ENCODE results near the gene PTPRG.

The PTPRG gene

DNA sequence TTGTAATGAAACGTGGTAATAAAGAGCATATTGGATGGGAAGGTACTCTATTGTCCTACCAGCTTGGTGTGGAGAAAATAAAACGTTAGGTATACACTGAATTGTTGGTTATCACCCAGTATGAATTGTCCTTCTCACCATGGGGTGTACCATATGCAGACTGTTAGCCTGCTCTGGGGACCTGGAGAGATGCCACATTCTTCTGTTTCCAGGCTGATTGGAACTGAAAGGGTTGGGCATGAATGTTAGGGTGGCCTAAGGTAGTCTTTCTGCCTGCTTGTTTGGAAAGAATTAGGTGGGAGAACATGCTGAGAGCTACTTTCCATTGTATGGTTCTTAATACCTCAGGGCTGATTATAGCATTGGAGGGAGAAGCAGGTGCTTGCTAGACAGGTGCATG, 340.6 kb downstream of the PTPRG start:
- no peak for DNase-seq (ENCODE audit: low read depth)
- TF ChIP-seq, protein P1, sequence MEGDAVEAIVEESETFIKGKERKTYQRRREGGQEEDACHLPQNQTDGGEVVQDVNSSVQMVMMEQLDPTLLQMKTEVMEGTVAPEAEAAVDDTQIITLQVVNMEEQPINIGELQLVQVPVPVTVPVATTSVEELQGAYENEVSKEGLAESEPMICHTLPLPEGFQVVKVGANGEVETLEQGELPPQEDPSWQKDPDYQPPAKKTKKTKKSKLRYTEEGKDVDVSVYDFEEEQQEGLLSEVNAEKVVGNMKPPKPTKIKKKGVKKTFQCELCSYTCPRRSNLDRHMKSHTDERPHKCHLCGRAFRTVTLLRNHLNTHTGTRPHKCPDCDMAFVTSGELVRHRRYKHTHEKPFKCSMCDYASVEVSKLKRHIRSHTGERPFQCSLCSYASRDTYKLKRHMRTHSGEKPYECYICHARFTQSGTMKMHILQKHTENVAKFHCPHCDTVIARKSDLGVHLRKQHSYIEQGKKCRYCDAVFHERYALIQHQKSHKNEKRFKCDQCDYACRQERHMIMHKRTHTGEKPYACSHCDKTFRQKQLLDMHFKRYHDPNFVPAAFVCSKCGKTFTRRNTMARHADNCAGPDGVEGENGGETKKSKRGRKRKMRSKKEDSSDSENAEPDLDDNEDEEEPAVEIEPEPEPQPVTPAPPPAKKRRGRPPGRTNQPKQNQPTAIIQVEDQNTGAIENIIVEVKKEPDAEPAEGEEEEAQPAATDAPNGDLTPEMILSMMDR (IDR thresholded peaks at IDR 0.05; ENCODE audit: insufficient read depth, low read depth, low read length, missing control alignments) = no peak
- H3K4me3 ChIP-seq (ENCODE audit: low read length) = no peak overlapping the region

DNA sequence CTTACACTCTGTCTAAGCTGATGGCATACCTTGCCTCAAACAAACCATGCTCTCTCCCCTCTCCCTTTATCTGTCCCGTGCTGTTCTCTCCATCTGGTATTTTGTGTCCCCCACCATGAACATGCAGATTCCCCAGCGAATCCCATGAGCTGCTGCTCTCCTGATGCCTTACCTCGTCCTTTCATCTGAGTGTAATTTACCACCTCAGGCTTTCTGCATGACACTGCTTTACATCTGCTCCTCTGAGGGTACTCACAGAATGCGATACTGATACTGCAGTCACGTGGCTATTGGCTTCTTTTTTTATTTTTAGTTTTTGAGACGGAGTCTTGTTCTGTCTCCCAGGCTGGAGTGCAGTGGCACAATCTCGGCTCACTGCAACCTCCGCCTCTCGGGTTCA, 341.7 kb downstream of the PTPRG start:
- no peak for DNase-seq (ENCODE audit: low read depth)
- TF ChIP-seq, protein P1 (IDR thresholded peaks at IDR 0.05; ENCODE audit: insufficient read depth, low read depth, low read length, missing control alignments) = no peak

DNA sequence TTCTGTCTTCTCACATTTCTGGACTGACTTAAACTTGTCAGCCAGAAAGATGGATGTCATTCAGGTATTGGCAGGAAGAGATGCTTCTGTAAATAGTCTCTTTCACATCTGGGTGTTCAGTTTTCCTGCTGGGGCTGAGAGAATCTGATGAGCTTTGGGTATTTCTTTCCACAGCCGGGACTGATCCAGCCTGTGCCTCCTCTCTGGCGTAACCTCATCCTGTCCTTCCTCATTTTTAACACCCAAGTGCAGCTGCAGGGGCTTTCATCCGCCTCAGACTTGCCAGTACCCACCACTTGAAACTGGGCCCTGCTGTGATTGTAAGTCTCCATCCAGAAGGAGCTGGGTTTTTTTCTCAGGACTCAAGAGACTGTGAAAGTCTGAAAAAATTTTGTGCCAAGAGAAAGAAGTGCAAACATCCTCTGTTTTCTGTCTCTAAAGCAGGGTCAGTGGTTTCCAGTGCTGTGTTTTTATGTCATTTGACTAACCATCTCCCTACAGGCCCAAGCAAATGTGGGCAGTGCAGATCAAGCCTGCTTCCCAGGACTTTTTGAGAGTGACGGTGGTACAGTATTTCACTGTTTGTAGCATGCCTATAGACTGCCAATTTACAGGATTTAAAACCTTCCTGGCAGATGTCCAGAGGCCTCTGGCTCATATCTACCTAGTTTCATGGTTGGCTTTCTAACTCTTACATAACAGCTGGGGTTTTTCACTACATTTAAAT, 342.7 kb downstream of the PTPRG start:
- peak; percentile 80 for DNase-seq (ENCODE audit: low read depth)
- H3K4me3 ChIP-seq (ENCODE audit: low read length) = no peak overlapping the region
- TF ChIP-seq, protein P1 (IDR thresholded peaks at IDR 0.05; ENCODE audit: insufficient read depth, low read depth, low read length, missing control alignments) = no peak

More for the DNA sequence above, 341.7 kb downstream of the PTPRG start:
- H3K4me3 ChIP-seq (ENCODE audit: low read length) = no peak overlapping the region

DNA sequence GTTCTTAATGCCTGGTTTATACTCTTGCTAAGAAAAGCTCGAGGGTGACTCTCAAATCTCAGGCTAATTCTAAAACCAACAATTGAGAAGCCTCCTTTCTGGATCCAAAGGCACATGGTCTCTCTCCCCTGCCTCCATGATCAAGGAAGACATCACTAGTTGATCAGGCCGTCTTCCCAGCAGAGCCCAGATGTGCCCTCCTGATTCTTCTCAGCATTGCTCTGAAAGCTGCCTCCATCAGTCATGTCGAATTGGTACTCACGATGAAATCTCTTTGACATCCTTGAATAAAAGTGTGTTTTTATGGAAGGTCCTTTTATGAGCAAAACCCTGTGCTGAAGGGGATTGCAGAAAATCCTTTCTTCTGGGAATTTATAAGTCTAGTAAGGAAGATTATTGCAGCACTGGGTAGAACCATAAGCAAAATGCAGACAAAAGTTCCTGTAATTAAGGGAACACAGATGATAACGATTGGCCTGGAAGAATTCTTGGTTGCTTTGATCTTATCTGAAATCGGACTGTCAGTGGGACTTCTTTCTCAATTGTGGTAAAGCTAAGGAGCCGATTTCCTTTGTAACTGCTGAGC, 345.9 kb downstream of the PTPRG start:
- no peak for DNase-seq (ENCODE audit: low read depth)

DNA sequence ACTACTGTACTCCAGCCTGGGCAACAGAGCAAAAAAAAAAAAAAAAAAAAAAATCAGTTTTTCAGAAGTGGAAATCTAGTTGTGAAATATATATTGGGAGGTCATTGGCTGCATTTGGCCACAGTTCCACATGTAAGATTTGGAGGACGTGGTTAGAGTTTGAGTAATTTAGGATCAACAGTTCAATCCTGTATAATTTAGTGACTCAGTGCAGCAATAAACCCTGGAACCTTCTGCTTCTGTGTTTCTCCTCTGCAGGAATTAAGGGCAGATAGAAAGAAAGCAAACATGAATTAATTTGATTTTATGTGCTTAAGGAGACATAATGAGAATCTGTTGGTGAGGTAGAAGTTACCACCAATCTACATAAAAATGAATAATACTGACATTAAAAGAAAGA, 347.0 kb downstream of the PTPRG start:
- TF ChIP-seq, protein P1 (IDR thresholded peaks at IDR 0.05; ENCODE audit: insufficient read depth, low read depth, low read length, missing control alignments) = no peak
- no peak for DNase-seq (ENCODE audit: low read depth)
- H3K4me3 ChIP-seq (ENCODE audit: low read length) = no peak overlapping the region

More for the DNA sequence above, 345.9 kb downstream of the PTPRG start:
- TF ChIP-seq, protein P1 (IDR thresholded peaks at IDR 0.05; ENCODE audit: insufficient read depth, low read depth, low read length, missing control alignments) = no peak
- H3K4me3 ChIP-seq (ENCODE audit: low read length) = no peak overlapping the region

DNA sequence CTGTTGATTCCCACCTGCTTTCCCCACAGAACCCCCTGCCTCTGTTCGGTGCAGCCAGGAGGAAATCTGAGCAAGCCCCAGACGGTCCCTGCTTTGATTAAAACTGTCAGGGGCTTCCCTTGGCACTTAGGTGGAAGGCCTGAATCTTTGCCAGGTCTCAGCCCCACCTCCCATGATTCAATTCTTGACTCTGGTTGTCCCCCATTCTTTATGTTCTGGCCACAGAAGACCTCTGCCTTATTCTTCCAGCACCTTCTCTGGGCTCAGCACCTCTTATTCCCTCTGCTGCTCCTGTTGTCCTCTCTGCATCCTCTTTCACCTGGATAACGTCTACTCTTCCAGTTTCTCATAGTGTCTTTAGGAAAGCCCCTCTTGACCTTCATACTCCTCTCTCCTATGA, 349.4 kb downstream of the PTPRG start:
- DNase-seq (ENCODE audit: low read depth) = no peak
- H3K4me3 ChIP-seq (ENCODE audit: low read length) = no peak overlapping the region
- TF ChIP-seq, protein P1 (IDR thresholded peaks at IDR 0.05; ENCODE audit: insufficient read depth, low read depth, low read length, missing control alignments) = no peak
